Activated naive CD4-positive, alpha-beta T cell treated with anti-CD3 and anti-CD28 coated beads, Interleukin-2, amount 50 U/mL, for 72 hours (primary cell): ENCODE measurements around the gene CST7. TPM values are rescaled to one million over a fixed set of nuclear protein-coding genes. Genes with fewer than 3 reads are reported as not detected.
A peak's percentile ranks its signal among the peaks of the same experiment; 100 is the strongest.
"Not testable (repeated sequence)": the region's sequence is repeated elsewhere in the genome, so short reads cannot be mapped to it uniquely, and the experiment has no call there.

Experiments used
- ATAC-seq, 2 donors: fragments of 150-1000 bp; cut with Tn5 transposase; 2 replicates each; pipeline ENCODE4 v1.10.0; 2021; ENCODE audit warnings: mild to moderate bottlenecking in 2 of 2, moderate library complexity in 2 of 2
- DNase-seq, 2 donors: peaks; one replicate each; pipeline ENCODE4 v3.0.0; 2021 to 2022; ENCODE audit warnings: low spot score in 2 of 2
- H3K27ac Mint-ChIP-seq, 2 donors: one replicate each; pipeline ENCODE4 v1.8.0; 2022; ENCODE audit warnings: mild to moderate bottlenecking in 2 of 2, mixed read lengths in 2 of 2
- H3K36me3 Mint-ChIP-seq, 2 donors: one replicate each; pipeline ENCODE4 v1.8.0; 2022; ENCODE audit warnings: mixed read lengths in 2 of 2
- H3K9me3 Mint-ChIP-seq, 2 donors: one replicate each; pipeline ENCODE4 v1.8.0; 2022; ENCODE audit warnings: mixed read lengths in 2 of 2
- total RNA-seq, 2 donors: library from RNA; stranded (reverse); gene quantifications; one replicate each; pipeline ENCODE4 v1.2.3, GENCODE V29; 2022

Gene CST7
- total RNA-seq, 2 donors from 2014 or later = 29.8 to 50.3 TPM

DNA sequence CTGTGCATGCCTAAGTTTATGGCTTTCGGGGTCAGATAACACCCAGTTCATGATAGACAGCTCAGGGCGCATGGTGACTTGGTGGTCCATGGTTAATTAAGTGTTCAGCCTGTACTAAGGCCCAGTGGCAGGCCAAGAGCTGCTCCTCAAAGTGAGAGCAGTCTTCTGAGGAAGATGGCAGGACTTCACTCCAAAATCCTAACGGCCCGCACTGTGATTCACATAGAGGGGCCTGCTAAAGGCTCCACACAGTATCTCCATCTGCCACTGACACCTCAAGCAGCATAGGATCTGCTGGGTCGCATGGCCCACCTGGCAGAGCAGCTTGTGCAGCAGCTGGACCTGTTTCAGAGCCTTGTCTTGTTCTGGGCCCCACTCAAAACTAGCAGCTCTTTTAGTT, 10.6 kb upstream of the CST7 start:
- H3K27ac Mint-ChIP-seq = no peak overlapping the region
- DNase-seq (no peak), ATAC-seq (no peak)
- peaks cover 4 to 32% of the 10 kb centered on the region in 2 donors for H3K9me3 Mint-ChIP-seq
- peaks cover 17 to 32% of the 10 kb centered on the region in 2 donors for H3K36me3 Mint-ChIP-seq

DNA sequence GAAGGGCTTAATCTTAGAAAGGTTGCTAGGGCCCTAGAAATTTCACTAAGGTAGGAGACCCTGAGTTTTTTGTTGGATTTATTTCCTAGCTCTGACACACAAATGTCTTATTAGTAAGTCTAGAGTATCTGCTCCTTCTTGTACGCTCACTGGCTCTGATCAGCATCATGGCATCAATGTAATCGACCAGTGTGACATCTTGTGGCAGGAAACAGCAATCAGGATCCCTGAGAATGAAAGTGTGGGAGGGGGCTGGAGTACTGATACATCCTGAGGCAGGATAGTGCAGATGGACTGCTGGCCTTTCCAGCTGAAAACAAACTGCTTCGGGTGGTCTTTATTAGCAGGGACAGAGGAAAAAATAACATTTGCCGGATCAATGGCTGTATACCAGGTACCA, 10.0 kb upstream of the CST7 start:
- no peak for DNase-seq
- H3K27ac Mint-ChIP-seq = no peak overlapping the region
- ATAC-seq = no peak
- H3K9me3 Mint-ChIP-seq = peaks cover 4 to 35% of the 10 kb centered on the region in 2 donors
- H3K36me3 Mint-ChIP-seq = peaks cover 17 to 37% of the 10 kb centered on the region in 2 donors

DNA sequence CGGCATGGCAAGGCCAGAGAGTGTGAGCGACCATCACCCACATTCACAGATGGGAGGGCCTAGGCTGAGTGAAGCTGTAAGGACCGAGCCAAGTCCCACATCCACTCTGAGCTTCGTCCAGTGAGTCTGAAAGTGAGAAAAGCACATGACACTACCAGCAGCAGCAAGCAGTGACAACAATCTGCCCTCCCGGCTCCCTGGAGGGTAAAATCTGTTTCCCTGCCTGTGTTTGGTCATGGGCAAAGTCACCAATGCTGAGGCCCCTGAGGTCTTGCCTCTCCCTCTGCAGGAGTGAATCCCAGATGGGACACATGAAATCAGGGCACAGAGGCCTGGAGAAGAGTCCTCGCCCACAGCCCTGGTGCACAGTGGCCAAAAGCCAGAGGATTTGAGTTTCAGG, 6.4 kb upstream of the CST7 start:
- peaks cover 44 to 61% of the 10 kb centered on the region in 2 donors for H3K36me3 Mint-ChIP-seq
- peaks cover 24 to 60% of the 10 kb centered on the region in 2 donors for H3K9me3 Mint-ChIP-seq
- peak overlapping the region in 1 of 2 donors; percentile 46 for H3K27ac Mint-ChIP-seq
- no peak for ATAC-seq
- DNase-seq = no peak

DNA sequence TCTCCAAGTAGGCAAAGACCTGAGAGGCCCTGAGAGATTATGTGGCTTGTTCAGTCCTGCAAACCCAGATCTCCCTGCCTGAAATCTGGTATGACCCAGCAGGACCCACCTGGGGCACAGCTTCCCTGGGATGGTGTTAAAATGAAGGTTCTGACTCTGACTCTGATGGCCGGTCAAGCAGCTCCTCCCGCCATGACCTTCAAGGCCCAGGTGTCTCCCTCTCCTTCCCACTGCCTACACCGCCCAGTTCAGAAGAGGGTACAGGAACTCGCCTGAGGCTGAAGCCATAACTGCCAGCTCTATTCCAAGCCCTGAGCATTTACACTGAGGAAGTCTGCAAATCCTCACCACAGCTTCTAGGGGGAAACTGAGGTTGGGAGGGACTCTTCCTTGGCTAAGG, 5.9 kb upstream of the CST7 start:
- H3K27ac Mint-ChIP-seq = no peak overlapping the region
- DNase-seq (no peak), ATAC-seq (no peak)
- peaks cover 47 to 66% of the 10 kb centered on the region in 2 donors for H3K36me3 Mint-ChIP-seq
- H3K9me3 Mint-ChIP-seq = peaks cover 28 to 60% of the 10 kb centered on the region in 2 donors

DNA sequence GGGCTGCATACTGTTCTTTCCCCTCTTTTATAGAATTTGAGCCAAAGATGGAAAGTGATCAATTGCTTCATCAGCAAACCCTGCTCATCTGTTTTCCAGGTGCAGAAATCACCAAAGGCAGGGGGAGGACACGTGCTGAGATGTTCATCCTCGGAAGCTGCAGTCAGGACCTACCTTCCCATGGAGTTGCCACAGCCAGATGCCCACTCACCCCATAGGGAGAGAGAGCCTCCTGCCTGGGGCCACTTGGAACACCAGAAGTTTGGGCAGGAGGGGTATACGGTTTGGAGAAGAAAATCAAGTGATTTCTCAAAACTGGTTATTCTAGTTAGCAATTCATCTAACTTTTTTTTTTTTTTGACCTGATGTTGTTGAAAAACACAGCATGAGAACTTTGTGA, 5.3 kb upstream of the CST7 start:
- Mint-ChIP-seq H3K27ac (no peak overlapping the region), H3K9me3 (peaks cover 28 to 60% of the 10 kb centered on the region in 2 donors), H3K36me3 (peaks cover 45 to 71% of the 10 kb centered on the region in 2 donors)
- ATAC-seq (no peak), DNase-seq (no peak)

DNA sequence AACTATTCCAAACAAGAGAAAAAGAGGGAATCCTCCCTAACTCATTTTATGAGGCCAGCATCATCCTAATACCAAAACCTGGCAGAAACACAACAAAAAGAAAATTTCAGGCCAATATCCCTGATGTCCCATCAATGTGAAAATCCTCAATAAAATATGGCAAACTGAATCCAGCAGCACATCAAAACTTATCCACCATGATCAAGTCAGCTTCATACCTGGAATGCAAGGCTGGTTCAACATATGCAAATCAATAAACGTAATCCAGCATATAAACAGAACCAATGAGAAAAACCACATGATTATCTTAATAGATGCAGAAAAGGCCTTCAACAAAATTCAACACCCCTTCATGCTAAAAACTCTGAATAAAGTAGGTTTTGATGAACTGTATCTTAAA, 2.7 kb upstream of the CST7 start:
- not testable (repeated sequence) for H3K27ac Mint-ChIP-seq, ATAC-seq, DNase-seq
- Mint-ChIP-seq H3K9me3 (peaks cover 25 to 52% of the 10 kb centered on the region in 2 donors), H3K36me3 (peaks cover 39 to 67% of the 10 kb centered on the region in 2 donors)

DNA sequence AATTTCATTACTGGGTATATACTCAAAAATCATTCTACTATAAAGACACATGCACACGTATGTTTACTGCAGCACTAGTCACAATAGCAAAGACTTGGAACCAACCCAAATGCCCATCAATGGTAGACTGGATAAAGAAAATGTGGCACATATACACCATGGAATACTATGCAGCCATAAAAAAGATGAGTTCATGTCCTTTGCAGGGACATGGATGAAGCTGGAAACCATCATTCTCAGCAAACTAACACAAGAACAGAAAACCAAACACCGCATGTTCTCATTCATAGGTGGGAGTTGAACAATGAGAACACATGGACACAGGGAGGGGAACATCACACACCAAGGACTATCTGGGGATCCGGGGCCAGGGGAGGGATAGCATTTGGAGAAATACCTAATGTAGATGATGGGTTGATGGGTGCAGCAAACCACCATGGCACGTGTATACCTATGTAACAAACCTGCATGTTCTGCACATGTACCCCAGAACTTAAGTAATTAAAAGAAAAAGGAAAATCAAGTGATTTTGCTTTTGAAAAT, 602 bp upstream of the CST7 start:
- peak overlapping the region; percentile 89 to 95 for H3K27ac Mint-ChIP-seq
- ATAC-seq, DNase-seq: not testable (repeated sequence)
- peaks cover 25 to 41% of the 10 kb centered on the region in 2 donors for H3K9me3 Mint-ChIP-seq
- peaks cover 31 to 59% of the 10 kb centered on the region in 2 donors for H3K36me3 Mint-ChIP-seq

DNA sequence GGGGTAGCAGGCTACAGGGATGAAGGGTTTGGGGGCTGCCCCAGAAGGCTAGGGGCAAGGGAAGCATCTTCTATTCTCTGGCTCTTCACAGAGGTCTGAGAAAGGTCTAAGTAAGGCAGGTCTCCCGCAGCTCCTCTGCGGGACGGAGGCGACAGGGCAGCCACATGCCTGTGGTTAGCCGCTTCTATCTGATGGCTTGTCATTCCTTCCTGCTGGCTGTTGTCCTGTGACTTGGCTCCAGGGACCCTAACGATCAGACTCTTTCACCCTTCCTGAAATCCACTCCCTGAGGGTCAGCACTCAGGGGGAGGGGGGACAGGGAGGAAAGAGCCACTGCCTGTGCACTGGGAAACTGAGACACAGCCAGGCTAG, 673 bp downstream of the CST7 start:
- peaks cover 31 to 48% of the 10 kb centered on the region in 2 donors for H3K36me3 Mint-ChIP-seq
- DNase-seq (no peak), ATAC-seq (peak; percentile 6 to 44)
- peaks cover 25 to 32% of the 10 kb centered on the region in 2 donors for H3K9me3 Mint-ChIP-seq
- H3K27ac Mint-ChIP-seq = peak overlapping the region; percentile 79 to 95

DNA sequence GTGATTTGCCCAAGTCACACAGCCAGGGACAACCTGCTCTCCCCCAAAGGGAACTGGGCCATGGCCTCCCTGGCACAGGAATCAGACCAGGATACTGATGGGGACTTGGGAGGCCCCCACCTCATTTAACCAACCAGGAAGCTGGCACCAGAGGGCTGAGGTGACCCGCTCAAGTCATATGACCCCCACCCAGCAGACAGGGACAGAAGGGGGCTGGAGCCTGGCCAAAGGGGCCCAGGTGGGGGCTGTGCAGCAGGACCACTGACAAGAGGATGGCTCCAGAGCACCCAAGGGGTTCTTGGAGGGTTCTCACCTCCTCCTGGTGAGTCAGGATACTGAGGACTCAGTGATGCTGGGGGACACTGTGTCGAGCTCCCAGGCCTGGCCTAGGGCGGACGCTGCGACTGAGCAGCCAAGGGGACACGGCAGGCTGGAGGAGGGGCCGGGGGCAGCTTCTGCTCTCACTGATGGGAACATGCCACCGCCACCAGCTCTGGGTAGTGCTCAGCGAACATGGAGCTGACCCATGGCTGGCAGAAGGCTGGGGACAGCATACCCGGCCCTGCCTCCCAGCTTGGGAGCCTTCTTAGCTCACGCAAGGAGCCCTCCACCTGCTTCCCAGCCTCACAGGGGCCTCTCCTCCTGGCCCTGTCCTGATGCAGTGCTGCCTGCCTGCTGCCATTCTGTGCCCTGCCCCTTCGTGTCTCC, 1.2 kb downstream of the CST7 start:
- ATAC-seq = no peak

DNA sequence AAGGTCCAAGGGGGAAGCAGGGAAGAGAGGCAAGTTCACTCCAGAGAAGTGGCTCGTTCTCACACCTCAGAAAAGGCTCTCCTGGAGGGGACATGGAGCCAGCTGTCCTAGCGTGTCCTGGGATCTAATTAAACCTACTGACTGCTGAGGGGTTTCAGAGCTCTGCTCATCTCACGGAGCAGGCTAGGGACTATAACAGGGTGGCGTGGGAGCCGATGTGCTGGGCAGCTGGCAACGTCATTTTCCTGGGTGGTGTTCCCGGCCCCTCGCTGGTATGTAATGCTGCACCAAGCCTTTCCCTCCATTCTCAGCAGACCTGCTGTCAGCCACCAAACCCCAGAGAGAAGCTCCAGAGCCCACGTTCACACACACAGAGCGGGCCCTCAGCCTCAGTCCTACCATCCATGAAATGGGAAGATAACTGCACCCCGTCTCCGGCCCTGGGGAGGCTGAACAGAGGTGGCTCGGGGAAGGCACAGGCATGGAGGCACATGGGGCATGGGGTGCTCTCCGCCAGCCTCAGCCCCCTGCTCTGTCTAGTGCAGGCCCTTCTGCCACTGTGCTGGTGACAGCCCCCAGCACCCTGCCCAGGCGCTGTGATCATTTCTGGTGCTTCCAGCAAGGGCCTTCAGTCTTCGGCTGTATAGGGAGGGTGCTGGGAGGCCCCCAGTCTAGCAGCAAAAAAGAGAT, 1.9 kb downstream of the CST7 start:
- Mint-ChIP-seq H3K27ac (peak overlapping the region in 1 of 2 donors; percentile 95), H3K36me3 (peaks cover 19 to 46% of the 10 kb centered on the region in 2 donors), H3K9me3 (peaks cover 13 to 20% of the 10 kb centered on the region in 2 donors)
- no peak for ATAC-seq
- no peak for DNase-seq

More for the DNA sequence above, 1.2 kb downstream of the CST7 start:
- DNase-seq = no peak
- Mint-ChIP-seq H3K27ac (peak overlapping the region; percentile 79 to 95), H3K36me3 (peaks cover 26 to 47% of the 10 kb centered on the region in 2 donors), H3K9me3 (peaks cover 20 to 27% of the 10 kb centered on the region in 2 donors)

DNA sequence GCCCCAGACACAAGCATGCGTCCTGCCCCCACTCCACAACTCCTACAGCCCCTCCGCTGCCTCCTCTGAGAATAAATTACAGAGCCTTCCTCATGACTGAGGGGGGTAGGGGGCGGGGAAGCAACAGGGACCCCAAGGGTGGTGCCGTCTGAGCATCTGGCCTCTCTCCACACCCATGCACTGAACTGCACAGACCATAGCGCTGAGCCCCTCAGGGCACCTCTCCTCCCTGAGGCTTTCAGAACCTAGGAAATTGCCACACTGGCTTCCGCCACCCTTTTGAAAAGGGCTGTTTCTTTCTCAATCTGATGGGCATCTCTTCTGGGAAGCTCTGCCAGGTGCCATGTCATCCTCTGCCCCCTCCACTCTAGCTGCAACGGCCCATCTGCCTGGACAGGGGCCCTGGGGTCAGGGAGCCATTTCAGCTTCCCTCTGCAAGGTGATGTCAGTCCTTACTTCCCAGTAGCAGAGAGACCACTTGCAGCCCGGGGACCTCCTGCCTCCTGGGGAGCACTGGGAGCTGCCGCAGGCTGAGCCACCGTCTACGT, 2.5 kb downstream of the CST7 start:
- ATAC-seq (no peak), DNase-seq (no peak)
- H3K27ac Mint-ChIP-seq = peak overlapping the region in 1 of 2 donors; percentile 95
- H3K9me3 Mint-ChIP-seq = peaks cover 12 to 18% of the 10 kb centered on the region in 2 donors
- H3K36me3 Mint-ChIP-seq = peaks cover 15 to 41% of the 10 kb centered on the region in 2 donors

DNA sequence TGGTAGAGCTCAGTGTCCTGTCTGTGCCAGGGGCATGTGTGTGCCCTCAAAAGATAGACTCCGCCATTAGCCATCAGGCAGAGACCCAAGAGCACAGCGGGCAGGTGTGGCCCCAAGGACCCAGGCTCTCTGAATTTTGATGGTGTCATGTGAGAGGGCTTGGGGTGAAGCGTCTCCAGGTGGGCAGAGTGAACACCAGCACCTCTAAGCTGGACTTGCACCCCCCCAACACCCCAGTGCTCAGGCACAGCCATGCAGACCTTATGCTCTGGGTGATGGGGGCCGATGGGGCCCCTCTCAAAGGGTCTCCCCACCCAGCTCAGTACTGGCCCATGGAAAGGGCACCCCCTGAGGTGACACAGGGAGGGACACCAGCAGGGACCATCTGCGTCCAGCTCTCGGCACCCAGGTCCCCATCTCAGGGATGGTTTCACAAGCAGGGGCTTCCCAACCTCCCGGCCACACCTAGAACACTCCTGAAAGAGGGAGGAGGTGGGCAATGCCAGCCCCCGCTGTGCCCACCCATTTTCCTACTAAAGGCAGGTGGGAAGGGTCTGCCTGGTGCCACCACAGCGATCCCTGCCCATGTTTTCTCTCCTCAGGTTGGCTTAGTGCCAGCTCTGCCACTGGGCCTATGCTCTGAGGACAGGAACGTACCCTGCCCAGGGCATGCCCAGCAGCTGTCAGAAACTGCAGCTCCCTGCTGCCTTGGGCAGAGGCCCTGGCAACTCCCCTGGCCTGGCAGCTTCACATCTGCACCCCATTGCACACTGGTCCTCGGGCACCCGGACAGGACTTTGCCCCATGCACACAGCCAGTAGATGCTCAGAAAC, 3.5 kb downstream of the CST7 start:
- no peak for DNase-seq
- ATAC-seq = no peak
- H3K27ac Mint-ChIP-seq = peak overlapping the region; percentile 74 to 95
- peaks cover 5 to 31% of the 10 kb centered on the region in 2 donors for H3K36me3 Mint-ChIP-seq
- peaks cover 5 to 8% of the 10 kb centered on the region in 2 donors for H3K9me3 Mint-ChIP-seq

DNA sequence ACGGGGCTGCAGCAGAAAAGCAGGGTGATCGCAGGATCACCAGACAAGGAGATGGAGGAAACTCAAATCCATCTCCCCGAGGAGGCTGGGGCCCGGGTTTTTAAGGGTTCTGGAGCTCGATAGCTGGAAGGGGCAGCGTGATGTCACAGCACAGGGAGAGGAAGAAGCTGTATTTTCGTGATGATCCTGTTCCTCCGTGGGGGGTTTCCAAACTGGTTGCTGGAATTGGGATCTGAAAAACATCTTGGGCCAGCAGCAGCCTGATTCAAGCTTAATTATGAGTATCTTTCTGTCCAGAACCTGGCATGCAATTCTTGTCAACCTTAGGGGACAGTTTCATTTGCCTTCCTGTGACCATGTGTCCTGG, 4.1 kb downstream of the CST7 start:
- peaks cover 0 to 25% of the 10 kb centered on the region in 2 donors for H3K36me3 Mint-ChIP-seq

DNA sequence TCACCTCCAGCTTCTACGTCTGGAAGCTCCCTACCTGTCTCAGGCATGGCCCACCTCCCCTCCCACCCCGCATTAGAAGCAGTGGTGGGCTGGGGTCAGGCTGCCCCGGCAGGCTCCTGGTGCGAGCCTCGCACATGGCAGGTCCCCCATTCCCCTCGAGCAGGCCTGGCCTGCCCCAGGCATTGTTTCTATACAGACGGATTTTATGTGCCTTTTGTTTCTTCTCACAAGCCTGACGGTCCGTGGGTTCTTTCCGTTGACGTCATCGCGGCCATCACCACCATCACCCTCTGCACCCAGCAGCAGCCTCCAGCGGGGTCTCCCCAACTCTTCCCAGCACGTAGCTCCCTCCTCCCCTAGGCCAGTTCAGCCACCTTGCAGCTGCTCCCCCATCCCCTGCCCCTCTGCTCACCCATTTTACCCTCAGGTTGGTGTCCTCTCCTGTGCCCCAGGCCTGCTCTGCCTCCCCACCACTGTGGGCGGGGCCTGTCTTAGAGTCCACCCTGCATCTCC, 4.6 kb downstream of the CST7 start:
- no peak for DNase-seq
- ATAC-seq = no peak
- H3K9me3 Mint-ChIP-seq = peaks cover 0 to 2% of the 10 kb centered on the region in 2 donors
- peak overlapping the region; percentile 14 to 63 for H3K27ac Mint-ChIP-seq
- H3K36me3 Mint-ChIP-seq = peaks cover 0 to 20% of the 10 kb centered on the region in 2 donors

More for the DNA sequence above, 4.1 kb downstream of the CST7 start:
- Mint-ChIP-seq H3K9me3 (peaks cover 0 to 3% of the 10 kb centered on the region in 2 donors), H3K27ac (peak overlapping the region; percentile 63 to 74)
- DNase-seq (no peak), ATAC-seq (no peak)

DNA sequence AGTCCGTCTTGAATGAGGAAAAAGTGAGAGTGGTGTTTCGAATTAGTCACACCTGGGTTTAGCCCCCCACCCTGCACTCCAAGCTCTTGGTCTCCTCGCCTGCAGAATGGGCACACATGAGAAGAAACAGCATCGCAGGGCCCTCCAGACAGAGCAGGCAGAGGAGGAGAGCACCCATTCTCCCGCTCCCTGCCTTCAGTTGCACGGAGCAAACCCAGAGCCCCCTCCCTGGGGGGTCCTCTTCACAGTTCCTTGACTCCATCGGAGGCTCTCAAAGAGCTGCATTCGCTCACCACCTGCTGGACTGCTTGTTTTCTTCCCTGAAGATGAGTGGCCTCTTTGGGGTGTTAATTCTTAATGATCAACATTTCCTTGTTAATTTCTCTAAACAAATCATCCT, 5.1 kb downstream of the CST7 start:
- H3K27ac Mint-ChIP-seq = peak overlapping the region; percentile 44 to 63
- peaks cover 0 to 18% of the 10 kb centered on the region in 2 donors for H3K36me3 Mint-ChIP-seq
- DNase-seq = no peak

DNA sequence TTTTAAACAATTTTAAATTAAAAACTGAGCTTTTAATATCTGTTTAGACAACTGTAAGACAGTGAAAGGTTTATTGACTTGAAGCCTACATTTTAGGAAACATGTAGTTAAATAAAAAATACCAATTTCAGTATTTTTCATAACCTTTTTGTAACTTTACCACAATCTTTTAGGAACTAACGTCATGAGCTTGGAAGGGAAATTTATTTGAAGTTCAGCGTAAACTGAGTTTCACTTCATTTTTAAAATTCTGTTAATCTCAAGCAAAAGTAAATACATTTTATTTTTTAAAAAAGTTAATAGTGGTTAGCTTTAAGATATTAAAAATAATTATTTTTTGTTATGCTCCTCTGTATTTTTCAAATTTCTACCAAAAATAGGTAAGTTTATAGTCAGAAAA, 5.5 kb downstream of the CST7 start:
- H3K9me3 Mint-ChIP-seq = no peaks in the 10 kb centered on the region
- DNase-seq = no peak

More for the DNA sequence above, 5.1 kb downstream of the CST7 start:
- H3K9me3 Mint-ChIP-seq = no peaks in the 10 kb centered on the region
- ATAC-seq = no peak

More for the DNA sequence above, 5.5 kb downstream of the CST7 start:
- Mint-ChIP-seq H3K27ac (peak overlapping the region; percentile 44 to 63), H3K36me3 (peaks cover 0 to 15% of the 10 kb centered on the region in 2 donors)
- no peak for ATAC-seq
